Naive thymus-derived CD4-positive, alpha-beta T cell (primary cell): ENCODE measurements around the gene ZNF423. TPM values are rescaled to one million over a fixed set of nuclear protein-coding genes. Genes with fewer than 3 reads are reported as not detected.

Experiments
- ATAC-seq: fragments of 150-1000 bp; cut with Tn5 transposase; 2 replicates; pipeline ENCODE4 v1.10.0; 2021; ENCODE audit warnings: mild to moderate bottlenecking, moderate library complexity
- CTCF ChIA-PET: fragments of 350-600 bp; sonication (Branson Sonifier 250); formaldehyde crosslinking; loops from one replicate; lab custom pipeline; 2021; ENCODE audit warnings: antibody characterized with exemption; lab: Charles Lee
- POLR2A ChIA-PET: fragments of 350-600 bp; sonication (Branson Sonifier 250); formaldehyde crosslinking; loops from one replicate; lab custom pipeline; 2021; ENCODE audit warnings: antibody characterized with exemption, inconsistent platforms; lab: Charles Lee
- DNase-seq, 9 donors: peaks; one replicate each; pipeline versions ENCODE4 v3.0.0 to v3.0.0-alpha.2; 2020 to 2022; ENCODE audit warnings: mixed read lengths in 1 of 9
- H3K27ac ChIP-seq: one replicate; pipeline ENCODE4 v1.7.0; 2013; ENCODE audit warnings: mild to moderate bottlenecking, low read depth, low read length, moderate library complexity
- H3K27me3 ChIP-seq, 2 donors: one replicate each; pipeline ENCODE4 v1.7.0; 2013; ENCODE audit warnings: low read length in 2 of 2, mild to moderate bottlenecking in 2 of 2, moderate library complexity in 2 of 2; ENCODE audit not compliant: control insufficient read depth in 2 of 2, insufficient read depth in 2 of 2
- H3K36me3 ChIP-seq, 3 experiments: 1 replicate in 2 of 3; 2 replicates in 1 of 3; pipeline ENCODE4 v1.7.0; 2013; ENCODE audit warnings: low read length in 3 of 3, mild to moderate bottlenecking in 3 of 3, moderate library complexity in 1 of 3; ENCODE audit not compliant: insufficient read depth in 3 of 3, control insufficient read depth in 2 of 3
- H3K4me1 ChIP-seq, 2 donors: one replicate each; pipeline ENCODE4 v1.7.0; 2013; ENCODE audit warnings: low read length in 2 of 2, mild to moderate bottlenecking in 2 of 2, moderate library complexity in 1 of 2; ENCODE audit not compliant: control insufficient read depth in 2 of 2, insufficient read depth in 2 of 2
- H3K4me3 ChIP-seq: 2 replicates; pipeline ENCODE4 v1.7.0; 2013; ENCODE audit warnings: mild to moderate bottlenecking, low read length
- H3K9me3 ChIP-seq, 3 experiments: 1 replicate in 2 of 3; 2 replicates in 1 of 3; pipeline ENCODE4 v1.7.0; 2013; ENCODE audit warnings: low read length in 3 of 3; ENCODE audit not compliant: control insufficient read depth in 2 of 3
- H3K27ac Mint-ChIP-seq, 9 donors: one replicate each; pipeline ENCODE4 v1.8.0; 2020 to 2022; ENCODE audit warnings: mixed read lengths in 9 of 9, mild to moderate bottlenecking in 8 of 9, moderate library complexity in 5 of 9, inconsistent platforms in 2 of 9
- H3K27me3 Mint-ChIP-seq, 5 donors: one replicate each; pipeline ENCODE4 v1.8.0; 2021 to 2022; ENCODE audit warnings: mixed read lengths in 5 of 5, mild to moderate bottlenecking in 1 of 5
- H3K36me3 Mint-ChIP-seq, 5 donors: one replicate each; pipeline ENCODE4 v1.8.0; 2020 to 2022; ENCODE audit warnings: mixed read lengths in 5 of 5, mild to moderate bottlenecking in 3 of 5, inconsistent platforms in 1 of 5
- H3K4me1 Mint-ChIP-seq, 7 donors: one replicate each; pipeline ENCODE4 v1.8.0; 2020 to 2022; ENCODE audit warnings: mixed read lengths in 7 of 7, mild to moderate bottlenecking in 3 of 7, inconsistent platforms in 1 of 7
- H3K4me3 Mint-ChIP-seq, 10 donors: one replicate each; pipeline ENCODE4 v1.8.0; 2020 to 2022; ENCODE audit warnings: mild to moderate bottlenecking in 10 of 10, mixed read lengths in 10 of 10, moderate library complexity in 6 of 10, inconsistent platforms in 2 of 10
- H3K9me3 Mint-ChIP-seq, 11 donors: one replicate each; pipeline ENCODE4 v1.8.0; 2020 to 2022; ENCODE audit warnings: mixed read lengths in 11 of 11, mild to moderate bottlenecking in 4 of 11, inconsistent platforms in 1 of 11, moderate library complexity in 1 of 11
- intact Hi-C, 2 donors: fragments of 100-400 bp; cut with micrococcal nuclease; formaldehyde crosslinking; loops; one replicate each; pipeline ENCODE4 v1.15.1; 2023
- polyA plus RNA-seq, 2 donors: library from polyadenylated mRNA; unstranded; fragments of 300-500 nt; fragmentation: Illumina TruSeq; gene quantifications; one replicate each; pipeline ENCODE4 v1.2.3, GENCODE V29; 2021
- total RNA-seq, 6 experiments: library from RNA in 5 of 6; stranded (reverse) in 5 of 6; gene quantifications; 1 replicate in 5 of 6; 2 replicates in 1 of 6; pipeline ENCODE4 v1.2.3 and lab custom pipeline; 2021 to 2026

The ZNF423 gene
- total and polyA plus RNA-seq, 7 experiments from 2014 or later = not detected

- H3K36me3 Mint-ChIP-seq = no peaks in the 10 kb centered on the region
- no peaks in the 10 kb centered on the region for H3K4me1 ChIP-seq
- ChIA-PET CTCF (no interaction called here), POLR2A (no interaction called here)
- no peak overlapping the region for H3K4me3 ChIP-seq
- H3K9me3 ChIP-seq = no peaks in the 10 kb centered on the region
- H3K27ac Mint-ChIP-seq = no peak overlapping the region
- intact Hi-C loops = no loop called here
- H3K36me3 ChIP-seq = no peaks in the 10 kb centered on the region
- no peak for DNase-seq
- peaks cover 0 to 1% (median 0%) of the 10 kb centered on the region in 11 donors for H3K9me3 Mint-ChIP-seq
- H3K27me3 ChIP-seq = no peaks in the 10 kb centered on the region
- peaks cover 0 to 11% (median 4%) of the 10 kb centered on the region in 5 donors for H3K27me3 Mint-ChIP-seq
- H3K27ac ChIP-seq = no peak overlapping the region
- ATAC-seq = no peak
- no peaks in the 10 kb centered on the region for H3K4me1 Mint-ChIP-seq
- H3K4me3 Mint-ChIP-seq = no peak overlapping the region
These were observed 197.4 kb downstream of the ZNF423 start for GRCh38 chr16:49658531-49658930.

GRCh38 chr16:49657736-49658465, 198.0 kb downstream of the ZNF423 start:
- no peak overlapping the region for H3K27ac Mint-ChIP-seq
- DNase-seq = no peak

GRCh38 chr16:49654425-49654824, 201.5 kb downstream of the ZNF423 start:
- no peak overlapping the region for H3K4me3 Mint-ChIP-seq
- POLR2A ChIA-PET = no interaction called here
- Histone ChIP-seq H3K4me1 (no peaks in the 10 kb centered on the region), H3K36me3 (no peaks in the 10 kb centered on the region), H3K4me3 (no peak overlapping the region), H3K27ac (no peak overlapping the region), H3K27me3 (no peaks in the 10 kb centered on the region), H3K9me3 (no peaks in the 10 kb centered on the region)
- CTCF ChIA-PET = no interaction called here
- ATAC-seq (no peak), DNase-seq (no peak)
- peaks cover 0 to 2% (median 0%) of the 10 kb centered on the region in 5 donors for H3K36me3 Mint-ChIP-seq
- intact Hi-C loops = no loop called here
- H3K27me3 Mint-ChIP-seq = peaks cover 0 to 6% (median 4%) of the 10 kb centered on the region in 5 donors
- H3K9me3 Mint-ChIP-seq = peaks cover 0 to 5% (median 2%) of the 10 kb centered on the region in 11 donors
- H3K27ac Mint-ChIP-seq = no peak overlapping the region
- H3K4me1 Mint-ChIP-seq = no peaks in the 10 kb centered on the region

More at GRCh38 chr16:49657736-49658465, 198.0 kb downstream of the ZNF423 start:
- POLR2A ChIA-PET = no interaction called here
- H3K36me3 ChIP-seq = no peaks in the 10 kb centered on the region
- Mint-ChIP-seq H3K27me3 (peaks cover 0 to 11% (median 5%) of the 10 kb centered on the region in 5 donors), H3K9me3 (peaks cover 0 to 1% (median 0%) of the 10 kb centered on the region in 11 donors), H3K4me1 (no peaks in the 10 kb centered on the region), H3K4me3 (no peak overlapping the region), H3K36me3 (no peaks in the 10 kb centered on the region)
- H3K4me3 ChIP-seq = no peak overlapping the region
- no peak overlapping the region for H3K27ac ChIP-seq
- intact Hi-C loops = no loop called here
- no peaks in the 10 kb centered on the region for H3K4me1 ChIP-seq
- H3K27me3 ChIP-seq = no peaks in the 10 kb centered on the region
- H3K9me3 ChIP-seq = no peaks in the 10 kb centered on the region
- CTCF ChIA-PET = no interaction called here
- ATAC-seq = no peak

DNA sequence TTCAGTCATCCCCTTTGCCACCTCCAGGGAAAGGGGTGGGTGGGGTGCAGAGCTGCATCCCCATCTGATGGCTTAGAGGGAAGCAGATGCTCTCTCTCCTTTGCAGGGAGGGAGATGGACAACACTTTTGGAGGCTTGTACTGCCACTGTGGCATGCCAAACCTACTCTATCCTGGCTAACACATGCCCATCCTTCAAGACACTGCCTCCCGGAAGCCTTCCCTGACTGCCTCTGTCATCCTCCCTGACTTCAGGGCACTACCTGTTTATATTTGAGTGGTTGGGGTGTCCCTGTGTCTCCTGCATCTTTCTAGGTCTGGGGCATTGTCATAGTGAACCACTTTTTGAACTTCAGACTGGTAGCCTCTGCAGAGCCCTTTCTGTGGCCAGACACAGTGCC, 202.3 kb downstream of the ZNF423 start:
- peaks cover 0 to 9% (median 4%) of the 10 kb centered on the region in 5 donors for H3K27me3 Mint-ChIP-seq
- intact Hi-C loops = no loop called here
- H3K4me1 ChIP-seq = no peaks in the 10 kb centered on the region
- DNase-seq = no peak
- ChIA-PET CTCF (no interaction called here), POLR2A (no interaction called here)
- H3K4me1 Mint-ChIP-seq = no peaks in the 10 kb centered on the region
- ATAC-seq = no peak
- peaks cover 0 to 11% (median 8%) of the 10 kb centered on the region in 11 donors for H3K9me3 Mint-ChIP-seq
- no peak overlapping the region for H3K27ac Mint-ChIP-seq
- no peak overlapping the region for H3K4me3 Mint-ChIP-seq
- H3K27me3 ChIP-seq = no peaks in the 10 kb centered on the region
- H3K36me3 Mint-ChIP-seq = peaks cover 0 to 4% (median 0%) of the 10 kb centered on the region in 5 donors
- no peak overlapping the region for H3K4me3 ChIP-seq
- no peaks in the 10 kb centered on the region for H3K9me3 ChIP-seq
- H3K27ac ChIP-seq = no peak overlapping the region
- H3K36me3 ChIP-seq = no peaks in the 10 kb centered on the region

DNA sequence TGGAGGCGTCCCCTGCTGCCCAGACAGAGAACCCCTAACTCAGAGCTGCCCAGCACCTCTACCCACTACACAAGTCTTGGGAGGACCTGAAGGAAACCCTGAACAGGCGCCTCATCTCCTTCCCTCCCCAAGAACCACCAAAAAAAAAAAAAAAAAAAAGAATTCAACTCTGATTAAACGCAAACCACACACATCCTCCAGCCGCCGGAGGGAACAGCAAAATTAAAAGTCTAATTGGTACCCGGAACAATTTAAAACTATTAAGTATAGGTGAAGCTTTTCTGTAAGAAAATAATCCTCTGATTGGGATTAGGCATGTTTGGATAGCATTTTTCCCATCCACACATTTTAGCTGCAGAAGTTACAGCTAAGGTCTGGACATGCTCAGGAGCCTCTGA, 202.7 kb downstream of the ZNF423 start:
- Mint-ChIP-seq H3K4me3 (no peak overlapping the region), H3K36me3 (peaks cover 0 to 5% (median 0%) of the 10 kb centered on the region in 5 donors), H3K9me3 (peaks cover 0 to 15% (median 10%) of the 10 kb centered on the region in 11 donors), H3K4me1 (no peaks in the 10 kb centered on the region), H3K27ac (no peak overlapping the region), H3K27me3 (peaks cover 0 to 10% (median 4%) of the 10 kb centered on the region in 5 donors)
- no peak for DNase-seq
- intact Hi-C loops = no loop called here
- Histone ChIP-seq H3K36me3 (no peaks in the 10 kb centered on the region), H3K4me1 (no peaks in the 10 kb centered on the region), H3K4me3 (no peak overlapping the region), H3K27ac (no peak overlapping the region), H3K27me3 (no peaks in the 10 kb centered on the region), H3K9me3 (peaks cover 0 to 2% (median 0%) of the 10 kb centered on the region in 3 experiments)
- ChIA-PET POLR2A (no interaction called here), CTCF (no interaction called here)
- ATAC-seq = no peak

- Histone ChIP-seq H3K27ac (no peak overlapping the region), H3K4me1 (no peaks in the 10 kb centered on the region), H3K9me3 (peaks cover 0 to 7% (median 0%) of the 10 kb centered on the region in 3 experiments), H3K36me3 (no peaks in the 10 kb centered on the region), H3K4me3 (no peak overlapping the region), H3K27me3 (no peaks in the 10 kb centered on the region)
- intact Hi-C loops = no loop called here
- H3K27me3 Mint-ChIP-seq = peaks cover 0 to 14% (median 4%) of the 10 kb centered on the region in 5 donors
- peaks cover 4 to 21% (median 15%) of the 10 kb centered on the region in 11 donors for H3K9me3 Mint-ChIP-seq
- ChIA-PET POLR2A (no interaction called here), CTCF (no interaction called here)
- H3K4me1 Mint-ChIP-seq = no peaks in the 10 kb centered on the region
- ATAC-seq (no peak), DNase-seq (no peak)
- no peak overlapping the region for H3K4me3 Mint-ChIP-seq
- peaks cover 0 to 10% (median 0%) of the 10 kb centered on the region in 5 donors for H3K36me3 Mint-ChIP-seq
- H3K27ac Mint-ChIP-seq = no peak overlapping the region
These were observed 203.3 kb downstream of the ZNF423 start for GRCh38 chr16:49652456-49653172.
